ENCODE data around the gene CTRL. TPM values are rescaled to one million over a fixed set of nuclear protein-coding genes. Genes with fewer than 3 reads are reported as not detected.
A peak's percentile ranks its signal among the peaks of the same experiment; 100 is the strongest.
"Not testable (repeated sequence)": the region's sequence is repeated elsewhere in the genome, so short reads cannot be mapped to it uniquely, and the experiment has no call there.

The CTRL gene
- total RNA-seq, 6 experiments from 2014 or later = 0.12 to 0.49 (median 0.44) TPM; not detected in 3

- ATAC-seq (no peak), DNase-seq (no peak)
- H3K36me3 ChIP-seq = no peaks in the 10 kb centered on the region
- H3K9me3 ChIP-seq = no peaks in the 10 kb centered on the region
- H3K4me3 ChIP-seq = no peak overlapping the region
- TF ChIP-seq POLR2A (IDR thresholded peaks at IDR 0.05) = no peak
- WGBS (ENCODE audit: insufficient coverage, low coverage, low lambda C conversion rate, missing lambda C conversion rate) = 100% methylated on average over 1 of the region's 2 CpGs
- no peaks in the 10 kb centered on the region for H3K4me1 ChIP-seq
- no peak overlapping the region for H3K27ac ChIP-seq
- intact Hi-C loops (cut with DNase I) = no loop called here
- no peaks in the 10 kb centered on the region for H3K27me3 ChIP-seq
Observed at GRCh38 chr16:67976205-67976604, 44.5 kb upstream of the CTRL start.

GRCh38 chr16:67975321-67976105 is 43.9 kb upstream of the CTRL start:
- Histone ChIP-seq H3K4me3 (no peak overlapping the region), H3K4me1 (no peaks in the 10 kb centered on the region), H3K9me3 (no peaks in the 10 kb centered on the region), H3K36me3 (no peaks in the 10 kb centered on the region), H3K27me3 (no peaks in the 10 kb centered on the region), H3K27ac (no peak overlapping the region)
- 47% methylated on average over 6 of the region's 14 CpGs for WGBS (ENCODE audit: insufficient coverage, low coverage, low lambda C conversion rate, missing lambda C conversion rate)
- ATAC-seq (no peak), DNase-seq (no peak)
- intact Hi-C loops (cut with DNase I) = no loop called here
- no peak for TF ChIP-seq CTCF (IDR thresholded peaks at IDR 0.05)
- TF ChIP-seq POLR2A (IDR thresholded peaks at IDR 0.05) = no peak

GRCh38 chr16:67972285-67972684 is 40.6 kb upstream of the CTRL start:
- 64% methylated on average over 2 of the region's 7 CpGs for WGBS (ENCODE audit: insufficient coverage, low coverage, low lambda C conversion rate, missing lambda C conversion rate)
- intact Hi-C loops (cut with DNase I); H3K9me3 ChIP-seq; H3K27me3 ChIP-seq; H3K4me1 ChIP-seq; H3K27ac ChIP-seq; ATAC-seq; H3K36me3 ChIP-seq; H3K4me3 ChIP-seq; DNase-seq: not testable (repeated sequence)

GRCh38 chr16:67971111-67971510 is 39.4 kb upstream of the CTRL start:
- Histone ChIP-seq H3K36me3 (no peaks in the 10 kb centered on the region), H3K27ac (no peak overlapping the region), H3K4me1 (peaks cover 0 to 13% (median 2%) of the 10 kb centered on the region in 4 donors), H3K4me3 (no peak overlapping the region), H3K27me3 (no peaks in the 10 kb centered on the region), H3K9me3 (no peaks in the 10 kb centered on the region)
- intact Hi-C loops (cut with DNase I) = no loop called here
- WGBS (ENCODE audit: insufficient coverage, low coverage, low lambda C conversion rate, missing lambda C conversion rate) = 91% methylated on average over 9 of the region's 9 CpGs
- no peak for DNase-seq
- TF ChIP-seq CTCF (IDR thresholded peaks at IDR 0.05) (no peak), POLR2A (IDR thresholded peaks at IDR 0.05) (no peak)
- no peak for ATAC-seq

GRCh38 chr16:67969254-67970039 is 37.8 kb upstream of the CTRL start:
- no peak for TF ChIP-seq CTCF (IDR thresholded peaks at IDR 0.05)
- no peaks in the 10 kb centered on the region for H3K36me3 ChIP-seq
- intact Hi-C loops (cut with DNase I) = no loop called here
- no peak for ATAC-seq
- H3K9me3 ChIP-seq = no peaks in the 10 kb centered on the region
- peak overlapping the region; percentile 79 to 91 (median 88) for H3K4me3 ChIP-seq
- H3K4me1 ChIP-seq = peaks cover 0 to 19% (median 2%) of the 10 kb centered on the region in 4 donors
- no peak for DNase-seq
- H3K27me3 ChIP-seq = no peaks in the 10 kb centered on the region
- H3K27ac ChIP-seq = peak overlapping the region; percentile 72 to 90 (median 76)
- WGBS (ENCODE audit: insufficient coverage, low coverage, low lambda C conversion rate, missing lambda C conversion rate) = 46% methylated on average over 29 of the region's 40 CpGs
